HG03095 (cell line): ENCODE data around the gene PODXL2.
"Not testable (repeated sequence)": the region's sequence is repeated elsewhere in the genome, so short reads cannot be mapped to it uniquely, and the experiment has no call there.

Experiments used
- ATAC-seq: cut with Tn5 transposase; IDR thresholded peaks from one replicate; pipeline ENCODE4 v1.9.1; 2021; ENCODE audit warnings: moderate library complexity; ENCODE audit not compliant: unreplicated experiment

Gene PODXL2

DNA sequence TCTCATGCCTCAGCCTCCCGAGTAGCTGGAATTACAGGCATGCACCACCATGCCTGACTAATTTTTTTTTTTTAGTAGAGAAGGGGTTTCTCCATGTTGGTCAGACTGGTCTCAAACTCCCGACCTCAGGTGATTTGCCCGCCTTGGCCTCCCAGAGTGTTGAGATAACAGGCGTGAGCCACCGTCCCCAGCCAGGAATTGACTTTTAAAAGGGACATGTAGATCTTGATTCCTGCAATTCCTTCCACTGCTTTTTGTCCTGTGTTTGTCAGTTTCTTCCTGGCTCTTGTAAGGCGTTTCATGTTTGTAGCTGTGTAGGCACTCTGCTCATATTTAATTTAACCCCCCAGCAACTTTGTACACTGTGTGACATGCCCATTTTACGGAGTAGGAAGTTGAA lies 23.4 kb upstream of the PODXL2 start:
- not testable (repeated sequence) for ATAC-seq

GRCh38 chr3:127606086-127606805 lies 22.7 kb upstream of the PODXL2 start:
- no peak for ATAC-seq

DNA sequence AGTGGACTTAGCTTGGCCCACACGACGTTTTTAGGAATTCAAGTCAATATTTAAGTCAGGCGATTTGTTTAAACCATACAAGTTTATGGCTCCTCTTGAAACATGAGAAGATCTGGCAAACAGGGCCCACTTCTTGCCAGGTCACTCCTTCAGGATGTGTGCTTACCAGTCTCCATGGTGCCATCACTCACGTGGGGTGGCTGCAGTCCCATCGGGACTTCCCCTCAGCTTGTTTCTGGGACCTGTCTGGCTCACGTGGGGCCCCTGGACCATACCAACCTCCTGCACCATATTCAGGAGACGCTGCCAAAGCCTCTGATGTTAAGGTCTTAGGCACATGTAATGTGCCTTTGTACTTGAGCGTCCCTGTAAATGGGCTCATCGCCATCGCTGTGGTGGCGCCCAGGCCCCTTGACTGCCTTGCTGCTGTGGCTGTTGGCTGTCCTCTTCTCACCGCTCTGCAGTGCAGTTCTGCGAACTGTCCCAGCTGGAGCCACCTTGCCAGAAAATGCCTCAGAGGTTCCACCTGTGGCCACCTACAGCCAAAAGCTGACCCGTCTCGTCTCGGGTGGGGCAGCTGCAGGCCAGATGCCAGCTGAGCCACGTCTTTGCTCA lies 21.9 kb upstream of the PODXL2 start:
- ATAC-seq: no peak

DNA sequence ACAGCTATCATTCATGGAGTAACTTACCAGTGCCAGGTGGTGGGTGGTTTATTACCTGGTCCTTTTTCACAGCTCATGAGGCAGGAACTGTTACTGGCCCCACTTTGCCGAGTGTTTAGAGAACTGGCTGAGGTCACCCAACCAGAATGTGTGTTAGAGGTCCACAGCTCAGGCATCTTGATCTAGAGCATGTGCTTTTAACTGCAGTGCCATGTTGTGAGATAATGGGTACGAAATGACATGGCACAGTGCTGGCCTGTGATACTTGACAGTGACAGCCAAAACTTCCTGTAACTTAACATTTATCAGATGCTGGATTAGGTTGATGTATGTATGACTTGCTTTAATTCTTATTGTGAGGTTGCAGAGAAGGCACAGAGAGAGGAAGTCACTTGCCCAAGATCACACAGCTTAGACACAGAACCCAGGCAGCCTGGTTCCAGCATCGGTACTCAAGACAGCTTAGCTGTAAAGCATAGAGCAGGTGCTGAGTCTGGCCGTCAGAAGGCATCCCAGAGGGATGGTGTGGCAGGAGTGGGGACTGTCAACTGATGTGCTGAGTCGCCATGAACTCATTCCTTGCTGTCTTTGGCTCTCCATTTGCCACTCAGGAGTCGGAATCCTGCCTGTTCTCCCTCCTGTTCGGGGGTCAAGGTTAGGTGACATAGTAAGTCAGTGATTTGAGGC lies 21.2 kb upstream of the PODXL2 start:
- ATAC-seq: no peak

- no peak for ATAC-seq
Measured at GRCh38 chr3:127608362-127608718, 20.6 kb upstream of the PODXL2 start.

- ATAC-seq: no peak
Measured at GRCh38 chr3:127610105-127610504, 18.9 kb upstream of the PODXL2 start.

- ATAC-seq: no peak
Measured at GRCh38 chr3:127611251-127611650, 17.7 kb upstream of the PODXL2 start.

GRCh38 chr3:127612966-127613365 lies 16.0 kb upstream of the PODXL2 start:
- no peak for ATAC-seq

DNA sequence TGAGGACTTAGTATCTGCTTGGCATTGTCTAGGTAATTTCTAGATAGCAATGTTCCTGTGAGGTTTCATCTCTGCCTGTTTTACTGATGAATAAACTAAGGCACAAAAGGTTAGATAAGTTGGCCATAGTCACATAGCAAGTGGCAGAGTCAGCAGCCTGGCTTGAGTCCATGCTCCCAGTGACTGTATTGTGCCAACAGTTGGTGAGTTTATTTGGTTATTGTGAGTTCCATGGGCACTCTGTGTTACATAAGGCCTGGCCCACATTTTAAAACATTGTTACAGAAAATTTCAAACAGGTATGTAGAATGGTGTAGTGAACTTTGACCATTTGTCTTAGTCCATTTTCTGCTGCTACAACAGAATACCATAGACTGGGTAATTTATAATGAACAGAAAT lies 15.6 kb upstream of the PODXL2 start:
- no peak for ATAC-seq

GRCh38 chr3:127614928-127615589 lies 13.9 kb upstream of the PODXL2 start:
- ATAC-seq: no peak

GRCh38 chr3:127615631-127616305 lies 13.2 kb upstream of the PODXL2 start:
- no peak for ATAC-seq

DNA sequence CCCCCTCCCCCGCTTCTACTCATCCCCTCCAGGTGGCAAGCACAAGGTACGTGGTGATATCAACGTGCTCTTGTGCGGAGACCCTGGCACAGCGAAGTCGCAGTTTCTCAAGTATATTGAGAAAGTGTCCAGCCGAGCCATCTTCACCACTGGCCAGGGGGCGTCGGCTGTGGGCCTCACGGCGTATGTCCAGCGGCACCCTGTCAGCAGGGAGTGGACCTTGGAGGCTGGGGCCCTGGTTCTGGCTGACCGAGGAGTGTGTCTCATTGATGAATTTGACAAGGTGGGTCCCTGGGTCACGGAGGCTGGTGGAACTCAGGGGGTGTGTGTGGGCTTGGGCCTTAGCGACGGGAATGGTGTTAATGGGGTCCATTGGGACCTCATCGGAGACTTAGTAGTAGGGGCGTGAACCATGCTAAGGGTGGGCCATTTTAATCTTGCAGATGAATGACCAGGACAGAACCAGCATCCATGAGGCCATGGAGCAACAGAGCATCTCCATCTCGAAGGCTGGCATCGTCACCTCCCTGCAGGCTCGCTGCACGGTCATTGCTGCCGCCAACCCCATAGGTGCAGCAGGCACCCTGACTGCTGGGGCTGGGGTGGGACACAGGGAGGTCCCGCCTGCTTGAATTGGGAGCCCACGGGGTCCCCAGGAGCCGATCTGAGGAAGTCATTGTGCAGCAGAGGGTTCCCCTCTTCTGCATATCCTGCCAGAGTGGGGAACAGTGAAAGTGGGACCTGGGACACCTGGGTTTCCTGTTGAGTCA lies 12.0 kb upstream of the PODXL2 start:
- ATAC-seq: no peak

DNA sequence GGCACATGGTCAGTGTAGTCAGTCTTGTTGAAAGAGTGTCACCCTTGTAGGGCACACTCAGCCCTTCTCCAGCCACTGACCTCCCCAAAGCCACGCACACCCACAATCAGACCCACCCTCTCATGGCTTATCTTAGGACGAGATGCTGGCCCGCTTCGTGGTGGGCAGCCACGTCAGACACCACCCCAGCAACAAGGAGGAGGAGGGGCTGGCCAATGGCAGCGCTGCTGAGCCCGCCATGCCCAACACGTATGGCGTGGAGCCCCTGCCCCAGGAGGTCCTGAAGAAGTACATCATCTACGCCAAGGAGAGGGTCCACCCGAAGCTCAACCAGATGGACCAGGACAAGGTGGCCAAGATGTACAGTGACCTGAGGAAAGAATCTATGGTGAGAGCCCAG lies 10.1 kb upstream of the PODXL2 start:
- ATAC-seq: no peak

- no peak for ATAC-seq
Measured at GRCh38 chr3:127620637-127621375, 8.2 kb upstream of the PODXL2 start.

DNA sequence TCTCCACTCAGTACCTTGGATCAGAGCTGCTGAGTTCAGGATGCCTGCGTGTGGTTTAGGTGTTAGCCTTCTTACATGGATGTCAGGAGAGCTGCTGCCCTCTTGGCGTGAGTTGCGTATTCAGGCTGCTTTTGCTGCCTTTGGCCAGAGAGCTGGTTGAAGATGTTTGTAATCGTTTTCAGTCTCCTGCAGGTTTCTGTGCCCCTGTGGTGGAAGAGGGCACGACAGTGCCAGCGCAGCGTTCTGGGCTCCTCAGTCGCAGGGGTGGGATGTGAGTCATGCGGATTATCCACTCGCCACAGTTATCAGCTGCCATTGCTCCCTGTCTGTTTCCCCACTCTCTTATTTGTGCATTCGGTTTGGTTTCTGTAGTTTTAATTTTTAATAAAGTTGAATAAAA lies 7.0 kb upstream of the PODXL2 start:
- no peak for ATAC-seq

DNA sequence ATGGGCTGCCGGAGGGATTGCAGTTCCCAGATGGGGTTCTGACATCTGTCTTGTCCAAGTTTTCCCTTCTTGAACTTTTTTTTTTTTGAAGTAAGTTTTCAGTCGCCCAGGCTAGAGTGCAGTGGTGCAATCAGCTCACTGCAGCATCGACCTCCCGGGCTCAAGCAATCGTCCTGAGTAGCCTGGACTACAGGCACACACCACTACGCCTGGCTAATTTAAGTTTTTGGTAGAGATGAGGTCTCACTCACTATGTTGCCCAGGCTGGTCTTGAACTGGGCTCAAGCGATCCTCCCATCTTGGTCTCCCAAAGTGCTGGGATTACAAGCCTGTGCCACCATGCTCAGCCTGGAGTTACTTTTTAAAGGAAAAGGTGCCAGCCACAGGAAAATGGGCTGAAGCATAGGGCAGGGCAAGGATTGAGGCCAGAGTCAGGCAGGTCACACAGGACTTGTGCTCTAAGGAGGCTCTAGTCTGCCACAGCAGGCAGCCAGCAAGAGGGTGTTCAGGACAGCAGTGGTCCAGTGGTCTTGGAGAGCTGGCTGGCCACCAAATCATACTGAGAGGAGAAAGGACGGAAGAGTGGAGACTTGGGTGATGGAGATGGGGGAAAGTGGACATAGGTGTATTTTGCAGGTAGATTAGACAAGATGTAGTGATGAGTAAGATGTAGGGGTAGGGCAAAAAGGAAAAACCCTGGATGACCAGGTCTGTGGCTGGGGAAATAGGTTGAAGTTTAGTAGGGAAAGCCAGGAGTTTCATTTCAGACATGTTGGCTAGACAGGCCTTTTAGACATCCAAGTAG lies 6.0 kb upstream of the PODXL2 start:
- no peak for ATAC-seq

DNA sequence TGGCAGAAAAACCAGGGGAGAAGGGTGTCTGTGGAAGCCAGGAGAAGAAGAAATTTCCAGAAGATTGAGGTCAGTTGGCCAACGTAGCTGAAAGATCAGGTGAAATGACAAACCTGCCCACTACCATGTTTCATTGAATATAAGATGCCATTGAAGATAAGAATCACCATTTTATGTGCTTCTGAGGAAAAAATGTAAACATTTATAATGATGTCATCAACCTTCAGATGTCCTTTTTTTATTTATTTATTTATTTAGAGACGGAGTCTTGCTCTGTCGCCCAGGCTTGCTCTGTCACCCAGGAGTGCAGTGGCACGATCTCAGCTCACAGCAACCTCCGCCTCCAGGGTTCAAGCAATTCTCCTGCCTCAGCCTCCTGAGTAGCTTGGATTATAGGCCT lies 4.9 kb upstream of the PODXL2 start:
- ATAC-seq: no peak

- no peak for ATAC-seq
Measured at GRCh38 chr3:127625821-127626220, 3.2 kb upstream of the PODXL2 start.

- no peak for ATAC-seq
Measured at GRCh38 chr3:127628426-127628787, 578 bp upstream of the PODXL2 start.
